ENCODE results near the gene S100A11. TPM values are rescaled to one million over a fixed set of nuclear protein-coding genes. Genes with fewer than 3 reads are reported as not detected.

Gene S100A11
- polyA plus RNA-seq, 1 of the 3 experiments (the other 2 are of a cell fraction): 736 TPM

DNA sequence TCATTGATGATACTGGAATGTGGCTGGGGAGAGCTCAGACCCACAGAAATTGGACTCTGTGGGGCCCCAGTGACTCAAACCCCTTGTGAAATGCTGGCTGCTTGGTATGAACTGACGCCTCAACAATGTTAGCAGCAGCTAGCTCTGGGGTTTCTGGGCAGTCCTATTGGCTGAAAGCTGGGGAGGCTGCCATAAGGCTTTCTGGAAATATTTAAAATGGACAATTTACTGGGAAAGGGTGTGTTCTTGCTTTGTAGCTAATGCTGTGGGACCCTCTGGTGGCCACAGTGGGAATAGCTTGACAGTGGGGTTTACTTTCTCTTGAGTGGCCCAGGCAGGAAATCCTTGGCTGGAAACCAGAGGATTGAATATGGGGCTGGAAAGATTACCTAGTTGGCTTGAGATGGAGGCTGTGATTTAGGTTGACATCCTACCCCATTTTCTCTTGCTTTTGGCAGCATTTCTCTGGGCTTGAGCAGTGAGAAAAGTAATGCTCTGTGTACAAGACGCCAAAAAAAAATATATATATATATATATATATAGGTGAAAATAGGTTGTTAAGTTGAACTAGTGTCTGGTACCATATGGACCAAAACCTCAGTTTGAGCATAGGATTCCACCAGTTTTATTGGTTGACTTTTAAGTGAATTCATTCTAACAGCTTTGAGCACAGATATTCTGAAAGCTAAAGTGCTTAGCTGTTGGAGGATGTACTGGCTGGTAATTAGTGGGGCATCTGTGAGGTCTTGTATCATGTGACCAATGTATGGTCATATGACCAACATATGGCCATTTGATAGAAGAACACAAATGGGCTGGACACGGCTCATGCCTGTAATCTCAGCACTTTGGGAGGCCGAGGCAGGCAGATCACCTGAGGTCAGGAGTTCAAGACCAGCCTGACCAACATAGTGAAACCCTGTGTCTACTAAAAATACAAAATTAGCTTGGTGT lies 34.9 kb downstream of the S100A11 start:
- Histone ChIP-seq H3F3A (replicated peaks; ENCODE audit: insufficient read depth) (peaks cover 7% of the 10 kb centered on the region), H3K27me3 (ENCODE audit: insufficient read depth) (peaks cover 43% of the 10 kb centered on the region), H3K9me2 (no peaks in the 10 kb centered on the region), H3K79me2 (ENCODE audit: insufficient read depth) (no peaks in the 10 kb centered on the region), H3K9me3 (no peaks in the 10 kb centered on the region), H3K27ac (ENCODE audit: low read depth in 2 of 2, low read length in 1 of 2) (no peak overlapping the region), H3K9ac (no peak overlapping the region), H3K4me3 (ENCODE audit: low read depth in 2 of 2, low read length in 1 of 2) (no peak overlapping the region; a peak in 1 of 4 replicates), H3K36me3 (replicated peaks in 1 of 2; ENCODE audit: control insufficient read depth in 1 of 2, insufficient read depth in 2 of 2, low read length in 1 of 2) (no peaks in the 10 kb centered on the region), H4K20me1 (ENCODE audit: insufficient read depth) (no peaks in the 10 kb centered on the region), H2AFZ (ENCODE audit: low read depth) (no peak overlapping the region; the same call in 1 of the 2 replicates), H3K4me2 (peak overlapping the region; percentile 6; the same call in 1 of the 2 replicates), H3K4me1 (ENCODE audit: control insufficient read depth in 1 of 2, insufficient read depth in 2 of 2, low read depth in 1 of 2, low read length in 1 of 2) (no peaks in the 10 kb centered on the region)
- TF ChIP-seq, protein P1, sequence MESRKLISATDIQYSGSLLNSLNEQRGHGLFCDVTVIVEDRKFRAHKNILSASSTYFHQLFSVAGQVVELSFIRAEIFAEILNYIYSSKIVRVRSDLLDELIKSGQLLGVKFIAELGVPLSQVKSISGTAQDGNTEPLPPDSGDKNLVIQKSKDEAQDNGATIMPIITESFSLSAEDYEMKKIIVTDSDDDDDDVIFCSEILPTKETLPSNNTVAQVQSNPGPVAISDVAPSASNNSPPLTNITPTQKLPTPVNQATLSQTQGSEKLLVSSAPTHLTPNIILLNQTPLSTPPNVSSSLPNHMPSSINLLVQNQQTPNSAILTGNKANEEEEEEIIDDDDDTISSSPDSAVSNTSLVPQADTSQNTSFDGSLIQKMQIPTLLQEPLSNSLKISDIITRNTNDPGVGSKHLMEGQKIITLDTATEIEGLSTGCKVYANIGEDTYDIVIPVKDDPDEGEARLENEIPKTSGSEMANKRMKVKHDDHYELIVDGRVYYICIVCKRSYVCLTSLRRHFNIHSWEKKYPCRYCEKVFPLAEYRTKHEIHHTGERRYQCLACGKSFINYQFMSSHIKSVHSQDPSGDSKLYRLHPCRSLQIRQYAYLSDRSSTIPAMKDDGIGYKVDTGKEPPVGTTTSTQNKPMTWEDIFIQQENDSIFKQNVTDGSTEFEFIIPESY (IDR thresholded peaks at IDR 0.05; ENCODE audit: borderline replicate concordance, low read depth): no peak
- TF ChIP-seq, protein P2, sequence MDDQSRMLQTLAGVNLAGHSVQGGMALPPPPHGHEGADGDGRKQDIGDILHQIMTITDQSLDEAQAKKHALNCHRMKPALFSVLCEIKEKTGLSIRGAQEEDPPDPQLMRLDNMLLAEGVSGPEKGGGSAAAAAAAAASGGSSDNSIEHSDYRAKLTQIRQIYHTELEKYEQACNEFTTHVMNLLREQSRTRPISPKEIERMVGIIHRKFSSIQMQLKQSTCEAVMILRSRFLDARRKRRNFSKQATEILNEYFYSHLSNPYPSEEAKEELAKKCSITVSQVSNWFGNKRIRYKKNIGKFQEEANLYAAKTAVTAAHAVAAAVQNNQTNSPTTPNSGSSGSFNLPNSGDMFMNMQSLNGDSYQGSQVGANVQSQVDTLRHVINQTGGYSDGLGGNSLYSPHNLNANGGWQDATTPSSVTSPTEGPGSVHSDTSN (IDR thresholded peaks at IDR 0.05): no peak
- TF ChIP-seq RFX5 (IDR thresholded peaks at IDR 0.05; ENCODE audit: low read length) (0 out of 2 replicates have a peak, but pooled peaks have one; percentile 43), ELF1 (IDR thresholded peaks at IDR 0.05) (no peak), SMC3 (IDR thresholded peaks at IDR 0.05; ENCODE audit: low read depth, low read length) (peak; percentile 84), FOSL2 (IDR thresholded peaks at IDR 0.05; ENCODE audit: borderline replicate concordance, low read depth) (no peak), YY1 (IDR thresholded peaks at IDR 0.05; ENCODE audit: low read depth) (no peak), MEF2A (IDR thresholded peaks at IDR 0.05; ENCODE audit: borderline replicate concordance, low read depth) (no peak), RAD21 (IDR thresholded peaks at IDR 0.05; ENCODE audit: low read length) (peak; percentile 83), FOXM1 (IDR thresholded peaks at IDR 0.05; ENCODE audit: low read depth) (no peak), GABPA (IDR thresholded peaks at IDR 0.05; ENCODE audit: low read depth) (no peak), NRF1 (IDR thresholded peaks at IDR 0.05; ENCODE audit: low read depth, low read length) (no peak)
- TF ChIP-seq, protein P3, sequence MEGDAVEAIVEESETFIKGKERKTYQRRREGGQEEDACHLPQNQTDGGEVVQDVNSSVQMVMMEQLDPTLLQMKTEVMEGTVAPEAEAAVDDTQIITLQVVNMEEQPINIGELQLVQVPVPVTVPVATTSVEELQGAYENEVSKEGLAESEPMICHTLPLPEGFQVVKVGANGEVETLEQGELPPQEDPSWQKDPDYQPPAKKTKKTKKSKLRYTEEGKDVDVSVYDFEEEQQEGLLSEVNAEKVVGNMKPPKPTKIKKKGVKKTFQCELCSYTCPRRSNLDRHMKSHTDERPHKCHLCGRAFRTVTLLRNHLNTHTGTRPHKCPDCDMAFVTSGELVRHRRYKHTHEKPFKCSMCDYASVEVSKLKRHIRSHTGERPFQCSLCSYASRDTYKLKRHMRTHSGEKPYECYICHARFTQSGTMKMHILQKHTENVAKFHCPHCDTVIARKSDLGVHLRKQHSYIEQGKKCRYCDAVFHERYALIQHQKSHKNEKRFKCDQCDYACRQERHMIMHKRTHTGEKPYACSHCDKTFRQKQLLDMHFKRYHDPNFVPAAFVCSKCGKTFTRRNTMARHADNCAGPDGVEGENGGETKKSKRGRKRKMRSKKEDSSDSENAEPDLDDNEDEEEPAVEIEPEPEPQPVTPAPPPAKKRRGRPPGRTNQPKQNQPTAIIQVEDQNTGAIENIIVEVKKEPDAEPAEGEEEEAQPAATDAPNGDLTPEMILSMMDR (IDR thresholded peaks at IDR 0.05): peak; percentile 92
- TF ChIP-seq, protein P4, sequence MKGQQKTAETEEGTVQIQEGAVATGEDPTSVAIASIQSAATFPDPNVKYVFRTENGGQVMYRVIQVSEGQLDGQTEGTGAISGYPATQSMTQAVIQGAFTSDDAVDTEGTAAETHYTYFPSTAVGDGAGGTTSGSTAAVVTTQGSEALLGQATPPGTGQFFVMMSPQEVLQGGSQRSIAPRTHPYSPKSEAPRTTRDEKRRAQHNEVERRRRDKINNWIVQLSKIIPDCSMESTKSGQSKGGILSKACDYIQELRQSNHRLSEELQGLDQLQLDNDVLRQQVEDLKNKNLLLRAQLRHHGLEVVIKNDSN (IDR thresholded peaks at IDR 0.05; ENCODE audit: borderline replicate concordance, low read depth): peak; percentile 8; the same call in 1 of the 2 replicates
- TF ChIP-seq, protein P5, sequence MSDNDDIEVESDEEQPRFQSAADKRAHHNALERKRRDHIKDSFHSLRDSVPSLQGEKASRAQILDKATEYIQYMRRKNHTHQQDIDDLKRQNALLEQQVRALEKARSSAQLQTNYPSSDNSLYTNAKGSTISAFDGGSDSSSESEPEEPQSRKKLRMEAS (IDR thresholded peaks at IDR 0.05; ENCODE audit: low read depth): no peak
- TF ChIP-seq, protein P6, sequence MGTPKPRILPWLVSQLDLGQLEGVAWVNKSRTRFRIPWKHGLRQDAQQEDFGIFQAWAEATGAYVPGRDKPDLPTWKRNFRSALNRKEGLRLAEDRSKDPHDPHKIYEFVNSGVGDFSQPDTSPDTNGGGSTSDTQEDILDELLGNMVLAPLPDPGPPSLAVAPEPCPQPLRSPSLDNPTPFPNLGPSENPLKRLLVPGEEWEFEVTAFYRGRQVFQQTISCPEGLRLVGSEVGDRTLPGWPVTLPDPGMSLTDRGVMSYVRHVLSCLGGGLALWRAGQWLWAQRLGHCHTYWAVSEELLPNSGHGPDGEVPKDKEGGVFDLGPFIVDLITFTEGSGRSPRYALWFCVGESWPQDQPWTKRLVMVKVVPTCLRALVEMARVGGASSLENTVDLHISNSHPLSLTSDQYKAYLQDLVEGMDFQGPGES (IDR thresholded peaks at IDR 0.05; ENCODE audit: low read depth, low read length): no peak
- DNase-seq: peak; percentile 68
- WGBS (ENCODE audit: low lambda C conversion rate): 23% methylated on average over 4 of the region's 4 CpGs
- ChIA-PET POLR2A (no interaction called here), CTCF (interaction anchor here (0.6 to 8.2 kb wide), 40 partner anchors 8 to 701 kb away, joined by 3 to 172 read pairs (median 5); partner anchors contain the start of genes RIIAD1, S100A10, S100A11 and THEM4)
